ENCODE measurements around the gene PLXNA1. TPM values are rescaled to one million over a fixed set of nuclear protein-coding genes. Genes with fewer than 3 reads are reported as not detected.

PLXNA1 gene
- total and polyA plus RNA-seq, 2 of the 8 experiments (the other 6 are each of a cell fraction or from before 2014, with no cell fraction given), result 47.5 to 54.9 TPM

GRCh38 chr3:127028781-127029657 is 46.1 kb downstream of the PLXNA1 start:
- Histone ChIP-seq H3K18ac (ENCODE audit: extremely low read depth, low read length) (no peak overlapping the region), H4K8ac (ENCODE audit: extremely low read depth, insufficient read depth, low read length) (no peak overlapping the region), H3K9ac (replicated peaks in 1 of 4; ENCODE audit: extremely low read depth in 1 of 4, low read depth in 3 of 4, low read length in 3 of 4) (no peak overlapping the region), H2BK20ac (ENCODE audit: low read length) (no peak overlapping the region), H3K79me2 (ENCODE audit: control insufficient read depth in 1 of 2, insufficient read depth in 2 of 2, low read length in 2 of 2) (no peaks in the 10 kb centered on the region), H3K23me2 (ENCODE audit: low read depth, low read length) (no peaks in the 10 kb centered on the region), H4K5ac (ENCODE audit: insufficient read length, low read depth, low read length) (no peak overlapping the region), H3K27me3 (replicated peaks in 1 of 4; ENCODE audit: control insufficient read depth in 3 of 4, extremely low read depth in 1 of 4, insufficient read depth in 3 of 4, low read length in 3 of 4) (no peaks in the 10 kb centered on the region), H3K56ac (replicated peaks; ENCODE audit: insufficient read length, low read depth, low read length) (no peak overlapping the region), H3K4ac (replicated peaks; ENCODE audit: insufficient read length, low read depth, low read length) (no peak overlapping the region), H3K4me1 (replicated peaks in 1 of 4; ENCODE audit: control insufficient read depth in 3 of 4, insufficient read depth in 4 of 4, low read length in 3 of 4) (no peaks in the 10 kb centered on the region), H3K4me2 (ENCODE audit: insufficient read depth in 1 of 2, low read depth in 2 of 2, low read length in 2 of 2) (no peak overlapping the region), H3K9me3 (ENCODE audit: insufficient read depth in 2 of 2, low read depth in 1 of 2, low read length in 1 of 2) (no peaks in the 10 kb centered on the region), H2AK5ac (ENCODE audit: low read depth, low read length) (no peak overlapping the region), H2BK5ac (ENCODE audit: low read depth, low read length) (no peak overlapping the region), H2AFZ (ENCODE audit: low read length) (no peak overlapping the region), H4K91ac (replicated peaks; ENCODE audit: insufficient read length, low read length) (no peak overlapping the region), H2BK15ac (ENCODE audit: low read length) (no peak overlapping the region), H3K4me3 (ENCODE audit: extremely low read depth in 1 of 4, insufficient read depth in 2 of 4, low read depth in 3 of 4, low read length in 4 of 4) (no peak overlapping the region), H2BK120ac (replicated peaks; ENCODE audit: low read depth, low read length) (no peak overlapping the region), H3K79me1 (ENCODE audit: low read depth, low read length) (no peaks in the 10 kb centered on the region), H3K27ac (ENCODE audit: low read depth, low read length) (no peak overlapping the region), H2BK12ac (ENCODE audit: low read depth, low read length) (no peak overlapping the region), H4K20me1 (replicated peaks in 1 of 2; ENCODE audit: control insufficient read depth in 1 of 2, insufficient read depth in 2 of 2, low read length in 2 of 2) (peaks cover 1 to 21% of the 10 kb centered on the region in 2 experiments), H3K23ac (ENCODE audit: insufficient read length) (no peak overlapping the region), H3K36me3 (ENCODE audit: control insufficient read depth in 2 of 4, insufficient read depth in 4 of 4, low read length in 3 of 4) (peaks cover 6 to 37% (median 29%) of the 10 kb centered on the region in 4 experiments), H3K14ac (ENCODE audit: insufficient read length) (no peak overlapping the region)
- no peak for DNase-seq (ENCODE audit: low read depth in 1 of 2, low spot score in 2 of 2)
- no peak for FAIRE-seq
- CTCF ChIA-PET (ENCODE audit: partially characterized antibody), result interaction anchor here (0.7 to 1.0 kb wide), 2 partner anchors 384 to 427 kb away, joined by 3 read pairs; no protein-coding TSS in a partner anchor
- POLR2A ChIA-PET (ENCODE audit: partially characterized antibody), result interaction anchor here (1.1 kb wide), 1 partner anchor 20 kb away, joined by 3 read pairs; no protein-coding TSS in a partner anchor
- WGBS, 2 experiments (ENCODE audit: extremely low coverage in 1 of 2, insufficient coverage in 1 of 2, insufficient read length in 1 of 2, insufficient replicate concordance in 2 of 2, low coverage in 1 of 2, low lambda C conversion rate in 2 of 2, missing lambda C conversion rate in 1 of 2), result 93% methylated on average over 27 of the region's 30 CpGs; no CpG with 5 or more reads in 1 of the 2 experiments
- no peak for TF ChIP-seq E2F6 (IDR thresholded peaks at IDR 0.05)
- no peak for TF ChIP-seq BACH1 (IDR thresholded peaks at IDR 0.05; ENCODE audit: low read length)
- no peak for TF ChIP-seq GABPA (IDR thresholded peaks at IDR 0.05; ENCODE audit: borderline replicate concordance, insufficient read depth, low read length)
- no peak for TF ChIP-seq MAFK (IDR thresholded peaks at IDR 0.05; ENCODE audit: low read depth, low read length)
- no peak for TF ChIP-seq BCL11A (IDR thresholded peaks at IDR 0.05; ENCODE audit: low read depth in 2 of 2, low read length in 2 of 2)
- TF ChIP-seq FOSL1 (IDR thresholded peaks at IDR 0.05; ENCODE audit: insufficient read depth, low read depth, low read length), result no peak
- TF ChIP-seq SIN3A (conservative IDR thresholded peaks at IDR 0.05 in 1 of 2, IDR thresholded peaks at IDR 0.05 in 1 of 2; ENCODE audit: low read depth in 1 of 2, low read length in 2 of 2), result no peak
- no peak for TF ChIP-seq TAF7 (optimal IDR thresholded peaks at IDR 0.05; ENCODE audit: borderline replicate concordance, low read depth, low read length)
- no peak for TF ChIP-seq SIX5 (IDR thresholded peaks at IDR 0.05; ENCODE audit: low read depth, low read length)
- no peak for TF ChIP-seq USF2 (IDR thresholded peaks at IDR 0.05; ENCODE audit: low read length)

Data from H1 (cell line).